ENCODE data around the gene DNM1L.

Gene DNM1L

DNA sequence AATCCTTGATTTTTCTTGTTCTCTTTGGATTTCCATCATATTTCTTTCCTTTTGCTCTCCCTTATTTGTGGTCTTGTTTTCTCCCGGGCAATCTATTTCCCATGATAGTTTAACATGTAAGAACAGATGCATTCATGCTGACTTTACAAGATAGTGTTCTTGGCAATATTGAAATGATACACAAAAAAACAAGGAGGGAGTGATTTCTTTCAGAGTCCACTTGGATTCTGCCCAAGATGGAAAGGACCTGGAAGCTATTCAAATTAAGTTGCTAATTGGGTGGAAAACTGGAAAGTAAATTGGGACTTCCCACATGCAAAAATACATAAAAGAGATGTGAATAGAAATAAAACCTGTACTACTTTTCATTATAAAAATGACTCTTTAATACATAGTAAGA is 91.0 kb downstream of the DNM1L start:
- in situ Hi-C loops (cut with MboI; ENCODE audit: low pct_unique_long_range_greater_than_20kb, low sequenced_read_pairs, unreplicated experiment): loop anchor here (25.0 kb wide), 1 partner anchor 142 kb away; no protein-coding TSS in a partner anchor
- no peak for DNase-seq (ENCODE audit: low spot score)
- TF ChIP-seq, protein P1, sequence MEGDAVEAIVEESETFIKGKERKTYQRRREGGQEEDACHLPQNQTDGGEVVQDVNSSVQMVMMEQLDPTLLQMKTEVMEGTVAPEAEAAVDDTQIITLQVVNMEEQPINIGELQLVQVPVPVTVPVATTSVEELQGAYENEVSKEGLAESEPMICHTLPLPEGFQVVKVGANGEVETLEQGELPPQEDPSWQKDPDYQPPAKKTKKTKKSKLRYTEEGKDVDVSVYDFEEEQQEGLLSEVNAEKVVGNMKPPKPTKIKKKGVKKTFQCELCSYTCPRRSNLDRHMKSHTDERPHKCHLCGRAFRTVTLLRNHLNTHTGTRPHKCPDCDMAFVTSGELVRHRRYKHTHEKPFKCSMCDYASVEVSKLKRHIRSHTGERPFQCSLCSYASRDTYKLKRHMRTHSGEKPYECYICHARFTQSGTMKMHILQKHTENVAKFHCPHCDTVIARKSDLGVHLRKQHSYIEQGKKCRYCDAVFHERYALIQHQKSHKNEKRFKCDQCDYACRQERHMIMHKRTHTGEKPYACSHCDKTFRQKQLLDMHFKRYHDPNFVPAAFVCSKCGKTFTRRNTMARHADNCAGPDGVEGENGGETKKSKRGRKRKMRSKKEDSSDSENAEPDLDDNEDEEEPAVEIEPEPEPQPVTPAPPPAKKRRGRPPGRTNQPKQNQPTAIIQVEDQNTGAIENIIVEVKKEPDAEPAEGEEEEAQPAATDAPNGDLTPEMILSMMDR (IDR thresholded peaks at IDR 0.05; ENCODE audit: extremely low read depth, insufficient read depth, missing control alignments): no peak

DNA sequence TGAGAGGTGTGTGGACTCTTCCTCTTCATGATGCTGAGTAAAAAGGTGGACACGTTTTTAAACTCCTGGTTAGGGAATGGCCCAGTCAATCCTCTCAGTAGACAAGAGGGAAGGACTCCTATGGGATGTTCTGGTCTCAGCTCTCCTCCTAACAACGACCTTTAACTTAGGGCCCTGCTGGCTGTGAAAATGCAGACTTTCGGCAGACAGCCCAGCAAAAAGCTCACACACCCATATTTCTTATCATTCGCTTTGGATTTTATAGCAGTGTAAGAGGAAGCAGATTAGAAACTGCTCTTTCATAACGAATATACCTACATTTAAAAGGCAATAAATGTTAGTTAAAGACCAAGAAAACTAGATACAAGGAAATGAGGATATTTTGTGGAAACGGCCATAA is 94.6 kb downstream of the DNM1L start:
- DNase-seq (ENCODE audit: low spot score): no peak
- in situ Hi-C loops (cut with MboI; ENCODE audit: low pct_unique_long_range_greater_than_20kb, low sequenced_read_pairs, unreplicated experiment): loop anchor here (25.0 kb wide), 1 partner anchor 139 kb away; no protein-coding TSS in a partner anchor
- TF ChIP-seq, protein P1 (IDR thresholded peaks at IDR 0.05; ENCODE audit: extremely low read depth, insufficient read depth, missing control alignments): no peak

DNA sequence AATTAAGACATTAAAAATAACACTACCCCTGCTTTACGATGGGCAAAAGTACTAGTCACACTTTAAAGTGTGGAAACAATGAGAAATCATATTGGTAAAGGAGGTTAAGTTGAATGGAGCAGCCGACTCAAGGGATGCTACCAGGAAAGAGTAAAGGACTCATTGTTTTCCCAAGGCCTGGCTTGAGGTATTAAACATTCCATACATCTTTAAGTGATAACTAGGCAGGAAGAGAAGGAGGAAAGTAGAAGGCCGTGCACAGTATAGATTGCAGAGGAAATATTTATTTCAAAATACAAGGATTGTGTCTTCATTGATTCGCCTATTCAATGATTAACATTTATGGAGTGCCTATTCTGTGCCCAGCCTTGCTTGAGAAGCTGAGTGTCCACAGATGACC is 97.2 kb downstream of the DNM1L start:
- TF ChIP-seq, protein P1 (IDR thresholded peaks at IDR 0.05; ENCODE audit: extremely low read depth, insufficient read depth, missing control alignments): no peak
- no peak for DNase-seq (ENCODE audit: low spot score)
- in situ Hi-C loops (cut with MboI; ENCODE audit: low pct_unique_long_range_greater_than_20kb, low sequenced_read_pairs, unreplicated experiment): no loop called here

DNA sequence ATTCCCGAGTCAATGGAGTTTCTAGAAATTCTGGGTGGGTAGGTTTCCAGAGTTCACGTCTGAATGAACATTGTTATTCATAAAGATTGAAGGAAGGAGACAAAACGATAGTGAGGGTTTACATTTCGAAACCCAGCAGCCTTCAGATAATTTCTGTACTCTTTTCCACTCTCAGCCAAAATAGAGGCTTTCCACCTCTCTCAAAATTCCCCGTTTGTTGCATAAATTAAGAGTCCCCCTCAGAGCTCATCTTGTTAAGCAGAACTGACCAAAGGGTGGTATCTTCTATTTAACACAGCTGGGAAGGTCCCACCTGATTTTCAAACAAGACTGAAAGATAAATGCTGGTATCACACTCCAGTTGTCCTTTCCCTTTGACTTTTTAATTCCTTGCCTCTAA is 98.1 kb downstream of the DNM1L start:
- TF ChIP-seq, protein P1 (IDR thresholded peaks at IDR 0.05; ENCODE audit: extremely low read depth, insufficient read depth, missing control alignments): no peak
- DNase-seq (ENCODE audit: low spot score): peak; percentile 18
- in situ Hi-C loops (cut with MboI; ENCODE audit: low pct_unique_long_range_greater_than_20kb, low sequenced_read_pairs, unreplicated experiment): no loop called here

DNA sequence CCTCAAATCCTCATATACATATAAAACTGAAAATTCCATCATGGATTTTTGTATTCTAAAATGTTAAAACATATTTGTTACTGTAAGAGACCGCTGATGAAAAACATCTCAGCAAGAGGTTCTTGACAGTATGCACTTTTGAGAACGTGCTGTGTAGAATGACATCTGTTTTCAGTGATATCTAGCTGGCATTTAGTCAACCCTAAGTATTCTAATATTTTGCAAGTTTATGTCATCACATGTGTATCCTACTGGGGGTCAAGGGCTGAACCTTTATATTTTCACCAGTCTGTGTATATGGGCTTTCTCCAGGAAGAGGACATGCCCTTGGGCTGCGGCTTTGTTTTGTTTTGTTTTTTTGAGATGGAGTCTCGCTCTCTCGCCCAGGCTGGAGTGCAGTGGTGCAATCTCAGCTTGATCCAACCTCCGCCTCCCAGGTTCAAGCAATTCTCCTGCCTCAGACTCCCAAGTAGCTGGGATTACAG is 98.6 kb downstream of the DNM1L start:
- TF ChIP-seq, protein P1 (IDR thresholded peaks at IDR 0.05; ENCODE audit: extremely low read depth, insufficient read depth, missing control alignments): no peak
- in situ Hi-C loops (cut with MboI; ENCODE audit: low pct_unique_long_range_greater_than_20kb, low sequenced_read_pairs, unreplicated experiment): no loop called here
- DNase-seq (ENCODE audit: low spot score): no peak

DNA sequence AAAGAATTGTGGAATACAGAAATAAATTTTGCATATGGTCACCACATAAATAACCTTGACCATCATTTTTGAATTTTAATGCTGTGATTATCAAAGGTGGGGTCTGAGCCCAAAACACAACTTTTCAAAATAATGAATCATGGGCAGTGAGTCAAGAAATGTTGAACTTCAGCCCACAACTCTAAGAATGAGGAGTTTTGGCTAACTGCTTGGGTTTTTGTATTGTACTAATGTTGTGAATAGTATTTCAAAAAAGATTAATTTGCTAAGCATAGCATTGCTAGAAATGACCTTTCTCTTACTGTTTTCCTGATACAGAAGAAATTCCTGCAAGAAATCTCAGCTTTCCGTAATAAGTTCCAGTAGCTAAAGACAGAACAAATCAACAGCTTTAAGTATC is 101.0 kb downstream of the DNM1L start:
- TF ChIP-seq, protein P1 (IDR thresholded peaks at IDR 0.05; ENCODE audit: extremely low read depth, insufficient read depth, missing control alignments): no peak
- in situ Hi-C loops (cut with MboI; ENCODE audit: low pct_unique_long_range_greater_than_20kb, low sequenced_read_pairs, unreplicated experiment): no loop called here
- no peak for DNase-seq (ENCODE audit: low spot score)

DNA sequence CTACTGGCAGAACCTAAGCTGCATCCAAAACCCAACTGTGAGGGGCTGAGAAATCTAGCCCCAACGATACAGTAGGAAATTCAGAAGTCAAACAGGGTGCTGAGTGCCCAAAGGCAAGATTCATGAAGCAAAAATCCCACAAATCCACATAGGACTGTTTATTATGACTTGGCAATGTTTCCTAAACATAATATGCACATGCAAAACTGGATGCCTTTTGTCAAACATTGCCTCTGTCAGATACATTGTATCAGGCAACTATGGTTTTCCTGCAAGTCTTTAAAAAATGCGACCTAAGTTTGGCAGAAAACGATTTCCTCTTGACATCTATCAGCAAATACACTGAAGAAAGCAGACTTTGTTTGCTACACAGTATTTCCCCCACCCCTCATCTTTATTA is 103.9 kb downstream of the DNM1L start:
- no peak for DNase-seq (ENCODE audit: low spot score)
- in situ Hi-C loops (cut with MboI; ENCODE audit: low pct_unique_long_range_greater_than_20kb, low sequenced_read_pairs, unreplicated experiment): no loop called here
- TF ChIP-seq, protein P1 (IDR thresholded peaks at IDR 0.05; ENCODE audit: extremely low read depth, insufficient read depth, missing control alignments): no peak
